Amniotic epithelial cell (primary cell): ENCODE data around the gene BRSK2.

ENCODE experiments used
- DNase-seq: peaks from one replicate; pipeline ENCODE4 v3.0.0-alpha.2; 2010; ENCODE audit warnings: low read depth

Gene BRSK2

GRCh38 chr11:1483445-1483961 is 93.8 kb downstream of the BRSK2 start:
- DNase-seq: no peak

GRCh38 chr11:1484061-1484671 is 94.4 kb downstream of the BRSK2 start:
- DNase-seq: no peak

- no peak for DNase-seq
These were observed 95.2 kb downstream of the BRSK2 start for GRCh38 chr11:1484695-1485503.

GRCh38 chr11:1485504-1485885 is 95.8 kb downstream of the BRSK2 start:
- DNase-seq: no peak

GRCh38 chr11:1486054-1486825 is 96.5 kb downstream of the BRSK2 start, which contains the start of gene MOB2:
TSS of gene MOB2 (minus strand) at chr11:1486779. CDS start at chr11:1486556, 223 bp downstream.
- no peak for DNase-seq

- no peak for DNase-seq
These were observed 97.5 kb downstream of the BRSK2 start for GRCh38 chr11:1487091-1487850.

GRCh38 chr11:1487851-1488574 is 98.3 kb downstream of the BRSK2 start:
- DNase-seq: no peak

- no peak for DNase-seq
These were observed 98.9 kb downstream of the BRSK2 start for GRCh38 chr11:1488575-1489180.

- DNase-seq: no peak
These were observed 100.9 kb downstream of the BRSK2 start for GRCh38 chr11:1490651-1491050.

GRCh38 chr11:1491379-1491778 is 101.6 kb downstream of the BRSK2 start:
- DNase-seq: no peak

- DNase-seq: no peak
These were observed 104.0 kb downstream of the BRSK2 start for GRCh38 chr11:1493650-1494244.

GRCh38 chr11:1494650-1495049 is 104.9 kb downstream of the BRSK2 start:
- DNase-seq: no peak

- DNase-seq: no peak
These were observed 106.5 kb downstream of the BRSK2 start for GRCh38 chr11:1496091-1496760.

GRCh38 chr11:1496761-1497095 is 107.0 kb downstream of the BRSK2 start:
- no peak for DNase-seq

- no peak for DNase-seq
These were observed 107.9 kb downstream of the BRSK2 start for GRCh38 chr11:1497600-1497999.

GRCh38 chr11:1498262-1498661 is 108.5 kb downstream of the BRSK2 start:
- DNase-seq: no peak

GRCh38 chr11:1499261-1499890 is 109.6 kb downstream of the BRSK2 start:
- no peak for DNase-seq

GRCh38 chr11:1499899-1500298 is 110.2 kb downstream of the BRSK2 start:
- no peak for DNase-seq
